OCI-LY7 (cell line): Measurements from ENCODE around the gene NPHP1. TPM values are rescaled to one million over a fixed set of nuclear protein-coding genes. Genes with fewer than 3 reads are reported as not detected.

Experiments used
- BruUV-seq: library from RNA; stranded (reverse); fragments of 400-500 nt; replicated peaks from 2 replicates; lab custom pipeline; 2021; lab: Mats Ljungman, UMichigan
- CTCF ChIA-PET: fragments of 300-600 bp; sonication (Branson Sonifier 250); formaldehyde crosslinking; loops from one replicate; lab custom pipeline; 2022; ENCODE audit warnings: antibody characterized with exemption; ENCODE audit not compliant: unreplicated experiment; lab: Charles Lee
- POLR2A ChIA-PET: fragments of 300-600 bp; sonication (Branson Sonifier 250); formaldehyde crosslinking; loops from one replicate; lab custom pipeline; 2022; ENCODE audit warnings: antibody characterized with exemption; lab: Charles Lee
- DNase-seq: peaks from one replicate; pipeline ENCODE4 v3.0.0-alpha.2; 2015; ENCODE audit warnings: low spot score
- H2AFZ ChIP-seq: fragments of 200-600 bp; sonication (generic), shearing (Covaris generic); 2 replicates; pipeline ENCODE4 v1.6.1; 2014; ENCODE audit warnings: mild to moderate bottlenecking, antibody characterized with exemption, low read length, moderate library complexity
- H3K27ac ChIP-seq: fragments of 200-600 bp; sonication (generic); 2 replicates; pipeline ENCODE4 v1.5.1; 2014; ENCODE audit warnings: mixed run types, low read depth, mild to moderate bottlenecking, moderate library complexity, low read length, inconsistent platforms; ENCODE audit not compliant: poor library complexity, severe bottlenecking
- H3K36me3 ChIP-seq: fragments of 200-600 bp; sonication (generic); 2 replicates; pipeline ENCODE4 v1.6.1; 2014; ENCODE audit warnings: mild to moderate bottlenecking, antibody characterized with exemption, low read length, moderate library complexity, mixed read lengths; ENCODE audit not compliant: insufficient read depth
- H3K4me1 ChIP-seq: fragments of 200-600 bp; sonication (generic); 2 replicates; pipeline ENCODE4 v1.5.1; 2014; ENCODE audit warnings: mild to moderate bottlenecking, low read length; ENCODE audit not compliant: insufficient read depth, poor library complexity, severe bottlenecking
- H3K4me2 ChIP-seq: fragments of 200-600 bp; sonication (generic); 2 replicates; pipeline ENCODE4 v1.6.1; 2014; ENCODE audit warnings: mild to moderate bottlenecking, low read length
- H3K4me3 ChIP-seq: fragments of 200-600 bp; sonication (generic); 2 replicates; pipeline ENCODE4 v1.5.1; 2014; ENCODE audit warnings: mild to moderate bottlenecking, low read depth, low read length; ENCODE audit not compliant: poor library complexity, severe bottlenecking
- H3K79me2 ChIP-seq: fragments of 200-600 bp; sonication (generic); 2 replicates; pipeline ENCODE4 v1.6.1; 2016; ENCODE audit warnings: low read depth, mild to moderate bottlenecking, low read length, moderate library complexity, mixed read lengths; ENCODE audit not compliant: insufficient read depth
- H3K9me2 ChIP-seq: fragments of 200-600 bp; sonication (generic); 2 replicates; pipeline ENCODE4 v1.6.1; 2016; ENCODE audit warnings: mild to moderate bottlenecking, low read length, mixed read lengths; ENCODE audit not compliant: insufficient read depth
- H3K9me3 ChIP-seq: fragments of 200-600 bp; sonication (generic); 2 replicates; pipeline ENCODE4 v1.6.1; 2014; ENCODE audit warnings: mild to moderate bottlenecking, mixed run types, low read length, mixed read lengths
- H4K20me1 ChIP-seq: fragments of 200-600 bp; sonication (generic); 2 replicates; pipeline ENCODE4 v1.6.1; 2014; ENCODE audit warnings: mild to moderate bottlenecking, antibody characterized with exemption, low read length, moderate library complexity, mixed read lengths; ENCODE audit not compliant: insufficient read depth
- EZH2phosphoT487 ChIP-seq: fragments of 200-600 bp; sonication (generic); IDR thresholded peaks from 2 replicates; pipeline ENCODE4 v1.6.1; 2018; ENCODE audit warnings: low read depth, borderline replicate concordance, mild to moderate bottlenecking, mixed run types, antibody characterized with exemption, low read length, moderate library complexity, mixed read lengths
- intact Hi-C: fragments of 100-400 bp; cut with micrococcal nuclease; formaldehyde crosslinking; loops from one replicate; pipeline ENCODE4 v1.10.0; 2022; ENCODE audit not compliant: unreplicated experiment
- total RNA-seq, 2 experiments: library from RNA; depleted of rRNA in 1 of 2; stranded (reverse); fragments of >200 nt in 1 of 2; shearing (Covaris generic) in 1 of 2; gene quantifications; 2 replicates each; pipeline ENCODE4 v1.2.3, GENCODE V29; 2014 to 2022
- TF ChIP-seq, protein P1 (sequence below): fragments of 200-600 bp; sonication (generic); conservative IDR thresholded peaks from 2 replicates; pipeline ENCODE4 v1.5.1; 2014; ENCODE audit warnings: mild to moderate bottlenecking, antibody characterized with exemption, low read length, moderate library complexity, mixed read lengths

NPHP1 gene
- total RNA-seq, 2 experiments from 2014 or later, result 1.6 to 2.0 TPM

- DNase-seq, result no peak
- H3K9me3 ChIP-seq, result no peaks in the 10 kb centered on the region
- H3K79me2 ChIP-seq, result no peaks in the 10 kb centered on the region
- no peaks in the 10 kb centered on the region for H3K4me1 ChIP-seq
- no peaks in the 10 kb centered on the region for H3K9me2 ChIP-seq
- no peak overlapping the region for H3K4me2 ChIP-seq
- no peaks in the 10 kb centered on the region for H4K20me1 ChIP-seq
- H3K4me3 ChIP-seq, result no peak overlapping the region
- no peak for TF ChIP-seq EZH2phosphoT487
- TF ChIP-seq, protein P1, sequence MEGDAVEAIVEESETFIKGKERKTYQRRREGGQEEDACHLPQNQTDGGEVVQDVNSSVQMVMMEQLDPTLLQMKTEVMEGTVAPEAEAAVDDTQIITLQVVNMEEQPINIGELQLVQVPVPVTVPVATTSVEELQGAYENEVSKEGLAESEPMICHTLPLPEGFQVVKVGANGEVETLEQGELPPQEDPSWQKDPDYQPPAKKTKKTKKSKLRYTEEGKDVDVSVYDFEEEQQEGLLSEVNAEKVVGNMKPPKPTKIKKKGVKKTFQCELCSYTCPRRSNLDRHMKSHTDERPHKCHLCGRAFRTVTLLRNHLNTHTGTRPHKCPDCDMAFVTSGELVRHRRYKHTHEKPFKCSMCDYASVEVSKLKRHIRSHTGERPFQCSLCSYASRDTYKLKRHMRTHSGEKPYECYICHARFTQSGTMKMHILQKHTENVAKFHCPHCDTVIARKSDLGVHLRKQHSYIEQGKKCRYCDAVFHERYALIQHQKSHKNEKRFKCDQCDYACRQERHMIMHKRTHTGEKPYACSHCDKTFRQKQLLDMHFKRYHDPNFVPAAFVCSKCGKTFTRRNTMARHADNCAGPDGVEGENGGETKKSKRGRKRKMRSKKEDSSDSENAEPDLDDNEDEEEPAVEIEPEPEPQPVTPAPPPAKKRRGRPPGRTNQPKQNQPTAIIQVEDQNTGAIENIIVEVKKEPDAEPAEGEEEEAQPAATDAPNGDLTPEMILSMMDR, result no peak
- no peak overlapping the region for H3K27ac ChIP-seq
- intact Hi-C loops, result no loop called here
- ChIA-PET CTCF (no interaction called here), POLR2A (interaction anchor here (0.6 kb wide), 1 partner anchor 534 kb away, joined by 3 read pairs; no protein-coding TSS in a partner anchor)
- no peaks in the 10 kb centered on the region for H3K36me3 ChIP-seq
- H2AFZ ChIP-seq, result no peak overlapping the region
- no TSS peak for BruUV-seq
These were observed 64.4 kb downstream of the NPHP1 start for GRCh38 chr2:110140401-110140800.

DNA sequence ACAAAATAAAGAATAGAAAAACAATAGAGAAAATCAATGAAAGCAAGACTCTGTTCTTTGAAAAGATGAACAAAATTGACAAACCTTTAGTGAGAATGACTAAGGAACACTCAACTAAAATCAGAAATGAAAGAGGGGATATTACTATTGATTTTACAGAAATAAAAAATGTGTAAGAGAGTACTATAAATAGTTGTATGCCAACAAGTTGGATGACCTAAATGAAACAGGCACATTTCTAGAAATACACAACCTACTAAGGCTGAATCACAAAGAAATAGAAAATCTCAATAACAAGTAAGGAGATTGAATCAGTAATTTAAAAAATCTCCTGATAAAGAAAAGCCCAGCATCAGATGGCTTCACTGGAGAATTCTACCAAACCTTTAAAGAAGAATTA lies 70.8 kb downstream of the NPHP1 start:
- intact Hi-C loops, result no loop called here
- H3K79me2 ChIP-seq, result no peaks in the 10 kb centered on the region
- ChIA-PET CTCF (no interaction called here), POLR2A (no interaction called here)
- H3K9me2 ChIP-seq, result no peaks in the 10 kb centered on the region
- no peaks in the 10 kb centered on the region for H4K20me1 ChIP-seq
- no peak for TF ChIP-seq EZH2phosphoT487
- TF ChIP-seq, protein P1, result no peak
- no peak overlapping the region for H3K27ac ChIP-seq
- no peak overlapping the region for H2AFZ ChIP-seq
- H3K9me3 ChIP-seq, result 0 out of 2 replicates have a peak, but pooled peaks cover 4% of the 10 kb centered on the region
- H3K4me3 ChIP-seq, result no peak overlapping the region
- DNase-seq, result no peak
- no TSS peak for BruUV-seq
- no peaks in the 10 kb centered on the region for H3K36me3 ChIP-seq
- H3K4me2 ChIP-seq, result no peak overlapping the region
- no peaks in the 10 kb centered on the region for H3K4me1 ChIP-seq

DNA sequence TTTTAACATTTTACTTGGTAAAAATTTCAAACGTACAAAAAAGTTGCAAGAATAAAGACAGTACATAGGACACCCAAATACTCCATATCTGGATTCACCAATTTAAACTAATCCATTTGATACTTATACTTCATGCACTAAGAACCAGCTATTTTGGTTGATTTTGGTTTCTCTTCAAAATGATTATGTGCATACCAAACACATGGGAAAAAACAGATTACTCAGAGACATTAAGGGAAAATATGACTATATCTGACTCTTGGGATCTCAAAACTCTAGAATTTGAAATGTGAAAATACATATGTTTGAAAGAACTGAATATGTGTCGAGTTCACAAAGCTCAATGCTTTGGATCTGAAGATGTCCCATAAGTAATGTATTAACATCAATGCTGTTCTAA lies 73.6 kb downstream of the NPHP1 start:
- no peak overlapping the region for H3K4me2 ChIP-seq
- H3K36me3 ChIP-seq, result no peaks in the 10 kb centered on the region
- H3K9me2 ChIP-seq, result no peaks in the 10 kb centered on the region
- no peaks in the 10 kb centered on the region for H3K79me2 ChIP-seq
- intact Hi-C loops, result no loop called here
- CTCF ChIA-PET, result no interaction called here
- H3K9me3 ChIP-seq, result 0 out of 2 replicates have a peak, but pooled peaks cover 4% of the 10 kb centered on the region
- H4K20me1 ChIP-seq, result no peaks in the 10 kb centered on the region
- H3K27ac ChIP-seq, result no peak overlapping the region
- DNase-seq, result no peak
- no peak overlapping the region for H2AFZ ChIP-seq
- no peak overlapping the region for H3K4me3 ChIP-seq
- no peaks in the 10 kb centered on the region for H3K4me1 ChIP-seq
- POLR2A ChIA-PET, result no interaction called here
- no TSS peak for BruUV-seq
- TF ChIP-seq, protein P1, result no peak
- no peak for TF ChIP-seq EZH2phosphoT487
